ENCODE measurements around the gene F13A1.

DNA sequence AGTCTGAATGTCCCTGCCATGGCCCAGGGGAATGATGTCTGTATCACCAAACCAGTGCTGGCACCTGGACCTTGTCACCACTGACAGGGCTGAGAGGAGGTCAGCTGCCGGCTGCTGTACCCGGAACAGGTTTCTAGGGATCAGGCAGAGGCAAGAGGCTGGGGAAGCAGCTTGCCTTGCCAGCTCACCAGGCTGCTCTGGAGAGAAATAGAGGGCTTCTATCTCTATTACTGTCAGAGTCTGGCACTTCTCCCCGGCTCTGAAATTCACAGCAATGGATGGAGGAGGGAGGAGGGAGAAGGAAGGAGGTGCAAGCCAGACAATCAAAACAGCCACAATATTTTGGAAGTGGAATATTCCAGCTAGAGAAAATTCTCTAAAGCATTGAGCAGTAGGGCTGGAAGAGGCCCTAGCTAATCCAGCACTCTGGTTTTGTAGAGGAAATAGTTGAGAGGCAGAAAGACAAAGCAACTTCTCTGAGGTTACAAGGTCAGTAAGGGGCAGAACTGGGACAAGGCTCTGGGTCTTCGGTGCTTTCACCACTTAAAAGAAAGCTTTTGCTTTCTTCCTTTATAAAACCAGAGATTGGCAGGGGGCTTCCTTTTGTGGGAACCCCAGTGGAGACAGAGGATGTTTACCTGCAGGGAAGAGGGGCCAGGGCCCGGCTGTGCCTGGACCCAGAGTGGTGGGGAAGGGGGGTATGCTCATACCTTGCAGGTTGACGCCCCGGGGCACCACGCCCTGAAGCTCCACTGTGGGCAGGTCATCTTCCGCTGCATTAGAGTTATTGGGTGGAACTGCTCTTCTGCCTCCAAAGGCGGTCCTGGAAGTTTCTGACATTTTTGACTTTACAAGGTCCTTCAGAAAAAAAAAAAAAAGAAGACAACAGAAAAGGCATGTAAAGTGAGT lies 2.4 kb downstream of the F13A1 start:
- TF ChIP-seq PRDM10 (tag by site-specific recombination; IDR thresholded peaks at IDR 0.05) (no peak), ZNF398 (tag by site-specific recombination; IDR thresholded peaks at IDR 0.05) (no peak), MEIS1 (CRISPR knock-in tag; IDR thresholded peaks at IDR 0.05; ENCODE audit: borderline replicate concordance) (no peak), ZNF530 (tag by site-specific recombination; IDR thresholded peaks at IDR 0.05; ENCODE audit: low read depth) (no peak), ZNF311 (tag by site-specific recombination; IDR thresholded peaks at IDR 0.05; ENCODE audit: borderline replicate concordance) (no peak), ZNF777 (tag by site-specific recombination; IDR thresholded peaks at IDR 0.05; ENCODE audit: borderline replicate concordance) (no peak), ZNF24 (tag by site-specific recombination; IDR thresholded peaks at IDR 0.05) (no peak)
- TF ChIP-seq, protein P1, sequence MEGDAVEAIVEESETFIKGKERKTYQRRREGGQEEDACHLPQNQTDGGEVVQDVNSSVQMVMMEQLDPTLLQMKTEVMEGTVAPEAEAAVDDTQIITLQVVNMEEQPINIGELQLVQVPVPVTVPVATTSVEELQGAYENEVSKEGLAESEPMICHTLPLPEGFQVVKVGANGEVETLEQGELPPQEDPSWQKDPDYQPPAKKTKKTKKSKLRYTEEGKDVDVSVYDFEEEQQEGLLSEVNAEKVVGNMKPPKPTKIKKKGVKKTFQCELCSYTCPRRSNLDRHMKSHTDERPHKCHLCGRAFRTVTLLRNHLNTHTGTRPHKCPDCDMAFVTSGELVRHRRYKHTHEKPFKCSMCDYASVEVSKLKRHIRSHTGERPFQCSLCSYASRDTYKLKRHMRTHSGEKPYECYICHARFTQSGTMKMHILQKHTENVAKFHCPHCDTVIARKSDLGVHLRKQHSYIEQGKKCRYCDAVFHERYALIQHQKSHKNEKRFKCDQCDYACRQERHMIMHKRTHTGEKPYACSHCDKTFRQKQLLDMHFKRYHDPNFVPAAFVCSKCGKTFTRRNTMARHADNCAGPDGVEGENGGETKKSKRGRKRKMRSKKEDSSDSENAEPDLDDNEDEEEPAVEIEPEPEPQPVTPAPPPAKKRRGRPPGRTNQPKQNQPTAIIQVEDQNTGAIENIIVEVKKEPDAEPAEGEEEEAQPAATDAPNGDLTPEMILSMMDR (tag by site-specific recombination; IDR thresholded peaks at IDR 0.05): no peak
